NCI-H2029 (cell line): ENCODE results near the gene C22orf23.

Source experiments
- DNase-seq: peaks from one replicate; lab custom pipeline; 2025; lab: John Stamatoyannopoulos, UW

Gene C22orf23

GRCh38 chr22:37898441-37899181, 54.8 kb downstream of the C22orf23 start:
- DNase-seq, result no peak

GRCh38 chr22:37897807-37898206, 55.6 kb downstream of the C22orf23 start:
- no peak for DNase-seq

GRCh38 chr22:37896939-37897338, 56.5 kb downstream of the C22orf23 start:
- no peak for DNase-seq

GRCh38 chr22:37896181-37896592, 57.2 kb downstream of the C22orf23 start:
- peak; percentile 49 for DNase-seq

GRCh38 chr22:37894939-37895670, 58.3 kb downstream of the C22orf23 start:
- no peak for DNase-seq

- no peak for DNase-seq
Measured at GRCh38 chr22:37893583-37893983, 59.8 kb downstream of the C22orf23 start.
